ENCODE data around the gene ANXA2R. TPM values are rescaled to one million over a fixed set of nuclear protein-coding genes. Genes with fewer than 3 reads are reported as not detected.

Gene ANXA2R
- total RNA-seq: 1.8 TPM

GRCh38 chr5:43040287-43041098, at the start of gene ANXA2R:
TSS of gene ANXA2R (minus strand) at chr5:43040319. CDS start at chr5:43040046, 273 bp downstream.

Other genes starting within 250 kb of the ANXA2R start
- gene SELENOP, start 228.4 kb downstream of the ANXA2R start, total RNA-seq: 304 TPM
- gene ZNF131, start 80.6 kb upstream of the ANXA2R start, total RNA-seq: 65.6 TPM
- gene NIM1K, start 151.9 kb upstream of the ANXA2R start, total RNA-seq: 6.6 TPM

Data from camera-type eye (tissue), 1 donor.